GM19438 (cell line): ENCODE data around the gene TTLL12.

ENCODE experiments used
- ATAC-seq: cut with Tn5 transposase; IDR thresholded peaks from one replicate; pipeline ENCODE4 v1.9.1; 2021; ENCODE audit warnings: low read depth; ENCODE audit not compliant: unreplicated experiment

TTLL12 gene

GRCh38 chr22:43174941-43175531 lies 11.9 kb downstream of the TTLL12 start:
- ATAC-seq, result no peak

DNA sequence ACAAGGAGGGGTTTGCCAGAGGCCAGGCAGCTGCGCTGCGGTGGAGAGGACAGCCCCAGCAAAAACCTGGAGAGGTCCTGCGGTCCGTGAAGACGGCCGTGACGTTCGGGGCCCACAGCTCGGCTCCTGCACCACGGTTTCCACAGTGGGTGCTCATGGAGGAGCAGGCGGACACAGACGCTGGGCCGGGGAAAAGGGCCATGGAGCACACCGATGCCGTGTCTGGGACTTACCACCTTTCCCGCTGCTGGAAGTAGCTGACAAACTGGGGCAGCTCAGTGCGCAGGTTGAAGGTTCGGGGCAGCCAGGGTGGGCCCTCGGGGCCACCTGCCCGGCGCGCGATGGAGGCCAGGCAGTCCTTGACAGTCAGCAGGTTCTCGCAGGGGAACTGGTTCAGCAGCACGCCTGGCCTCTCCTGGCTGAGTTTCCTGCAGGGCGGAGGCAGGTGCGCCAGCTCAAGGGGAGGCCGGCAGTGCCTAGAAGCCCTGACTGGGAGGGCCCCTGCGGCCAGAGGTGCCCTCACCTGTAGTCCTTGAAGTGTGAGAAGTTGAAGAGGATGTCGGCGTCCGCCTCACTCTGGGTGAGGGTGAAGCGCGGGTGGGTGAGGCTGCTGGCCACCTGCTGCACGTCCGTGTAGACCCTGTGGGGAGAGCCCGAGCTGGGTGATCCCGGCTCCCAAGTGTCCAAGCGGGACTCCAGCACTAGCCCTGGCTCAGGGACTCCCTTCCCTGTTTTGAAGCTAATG lies 12.8 kb downstream of the TTLL12 start:
- no peak for ATAC-seq

DNA sequence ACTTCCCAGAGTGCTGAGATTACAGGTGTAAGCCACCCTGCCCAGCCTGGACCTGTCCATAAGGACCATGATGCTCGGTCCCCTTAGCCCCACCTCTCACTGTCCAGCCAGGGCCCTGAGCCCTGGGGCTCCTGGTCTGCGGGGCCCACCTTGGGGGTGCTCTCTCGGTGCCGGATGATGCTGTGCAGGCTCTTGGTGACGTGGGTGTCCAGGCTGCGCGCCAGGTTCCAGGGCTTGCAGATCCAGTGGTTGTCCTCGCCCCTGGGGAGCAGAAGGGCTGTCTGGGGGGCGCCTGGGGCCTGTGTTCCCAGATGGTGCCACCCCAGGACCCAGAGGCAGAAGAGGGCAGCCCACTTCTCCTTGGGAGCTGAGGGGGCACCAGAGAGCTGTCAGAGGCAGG lies 13.4 kb downstream of the TTLL12 start:
- ATAC-seq, result no peak

DNA sequence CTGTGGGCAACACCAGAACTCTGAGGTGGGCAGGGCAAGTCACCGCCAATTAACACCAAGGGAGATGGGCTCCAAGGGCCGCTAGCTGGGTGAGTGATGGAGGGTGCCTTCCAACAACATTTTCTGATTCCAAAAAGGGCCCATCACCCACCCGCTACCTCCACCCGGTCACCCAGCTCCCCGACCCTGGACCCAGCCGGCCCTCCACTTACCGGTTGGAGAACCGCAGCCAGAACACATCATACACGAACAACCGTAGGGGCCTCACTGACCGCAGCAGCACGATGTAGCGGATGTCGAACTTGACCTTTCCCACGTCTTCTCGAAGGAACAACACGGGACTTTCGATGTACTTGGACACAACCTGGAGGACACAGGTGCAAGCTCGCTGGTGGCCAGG lies 14.7 kb downstream of the TTLL12 start:
- ATAC-seq, result no peak

DNA sequence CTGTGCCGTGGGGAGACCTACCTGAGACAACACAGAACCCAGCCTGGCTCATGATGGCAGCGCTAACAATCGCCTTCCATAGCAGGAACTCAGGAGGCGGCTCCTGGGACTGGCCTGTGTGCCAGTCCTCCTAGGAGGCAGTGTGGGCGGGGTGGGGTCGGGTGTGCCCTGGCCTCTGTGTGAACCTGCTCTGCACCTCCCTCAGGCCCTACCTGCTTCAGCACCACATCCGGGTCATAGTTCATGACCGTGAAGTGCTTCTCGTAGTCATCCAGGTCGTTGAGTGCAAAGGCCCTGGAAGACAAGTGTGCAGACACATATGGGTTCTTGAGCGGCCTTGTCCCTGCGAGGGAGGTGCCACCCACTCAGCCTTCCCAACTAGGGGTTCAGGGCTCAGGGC lies 15.3 kb downstream of the TTLL12 start:
- no peak for ATAC-seq

DNA sequence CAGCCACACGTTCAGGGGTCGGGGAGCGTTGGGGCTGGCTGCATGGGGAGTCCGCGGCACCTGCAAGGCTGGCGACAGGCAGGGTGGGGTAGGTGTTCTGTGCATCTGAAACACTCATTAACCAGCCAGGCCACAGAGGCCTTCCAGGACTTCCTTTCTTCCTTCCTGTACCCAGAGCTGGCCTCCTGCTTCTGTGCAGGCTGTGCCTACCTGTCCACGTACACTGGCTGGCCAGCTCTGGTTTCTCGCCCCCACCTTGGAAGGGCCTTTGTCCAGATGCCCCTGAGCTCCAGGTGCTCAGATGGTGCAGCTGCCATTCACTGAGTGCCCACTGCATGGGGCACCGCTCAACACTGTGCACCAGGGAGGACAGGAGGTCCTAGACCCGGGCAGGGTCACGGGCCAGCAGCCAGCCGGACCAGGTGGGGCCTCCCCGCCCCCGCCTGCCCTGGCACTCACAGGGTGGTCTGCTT lies 15.9 kb downstream of the TTLL12 start:
- ATAC-seq, result no peak

- ATAC-seq, result no peak
Observed at GRCh38 chr22:43170131-43170480, 16.8 kb downstream of the TTLL12 start.

- no peak for ATAC-seq
Observed at GRCh38 chr22:43169310-43170130, 17.4 kb downstream of the TTLL12 start.

DNA sequence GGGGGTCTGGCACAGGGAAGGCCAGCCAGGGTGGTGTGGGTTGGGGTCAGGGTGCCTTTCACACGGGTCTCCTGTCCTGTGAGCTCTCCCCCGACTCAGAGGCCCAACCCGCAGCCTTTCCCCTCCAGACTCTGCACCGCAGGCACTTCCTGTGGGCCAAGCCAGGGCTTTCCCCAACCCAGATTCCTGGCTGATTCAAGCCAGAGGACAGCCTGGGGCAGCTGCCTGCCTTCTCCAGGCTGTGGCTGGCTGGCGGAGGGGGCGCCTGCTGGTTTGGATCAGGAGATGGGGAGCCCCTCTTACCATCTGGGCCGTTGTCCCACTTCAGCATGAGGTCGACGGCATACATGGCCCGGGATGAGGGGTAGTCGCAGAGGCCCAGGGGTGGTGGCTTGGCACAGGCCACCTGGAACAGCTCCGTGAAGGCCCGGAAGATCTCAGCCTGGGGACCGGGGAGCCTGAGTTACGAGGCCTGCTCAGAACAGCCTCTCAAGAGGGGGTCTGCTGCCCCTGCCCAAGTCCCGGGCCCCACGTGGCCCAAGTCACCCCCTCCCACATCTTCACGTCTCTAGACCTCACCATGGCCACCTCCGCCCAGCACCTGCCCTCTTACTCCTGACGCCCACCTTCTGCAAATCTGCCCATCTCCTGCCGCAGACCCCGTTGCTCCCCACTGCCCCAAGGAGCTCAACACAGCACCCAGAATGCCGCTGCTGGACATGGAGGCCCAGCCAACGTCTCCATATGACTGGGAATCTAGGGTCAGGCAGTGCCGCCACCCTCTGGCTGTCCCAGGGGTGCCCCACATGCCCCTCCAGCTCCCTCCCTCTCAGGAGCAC lies 18.2 kb downstream of the TTLL12 start:
- no peak for ATAC-seq

- no peak for ATAC-seq
Observed at GRCh38 chr22:43167001-43167589, 19.8 kb downstream of the TTLL12 start.

- no peak for ATAC-seq
Observed at GRCh38 chr22:43166132-43166930, 20.6 kb downstream of the TTLL12 start.

GRCh38 chr22:43164636-43165035 lies 22.3 kb downstream of the TTLL12 start:
- ATAC-seq, result no peak

DNA sequence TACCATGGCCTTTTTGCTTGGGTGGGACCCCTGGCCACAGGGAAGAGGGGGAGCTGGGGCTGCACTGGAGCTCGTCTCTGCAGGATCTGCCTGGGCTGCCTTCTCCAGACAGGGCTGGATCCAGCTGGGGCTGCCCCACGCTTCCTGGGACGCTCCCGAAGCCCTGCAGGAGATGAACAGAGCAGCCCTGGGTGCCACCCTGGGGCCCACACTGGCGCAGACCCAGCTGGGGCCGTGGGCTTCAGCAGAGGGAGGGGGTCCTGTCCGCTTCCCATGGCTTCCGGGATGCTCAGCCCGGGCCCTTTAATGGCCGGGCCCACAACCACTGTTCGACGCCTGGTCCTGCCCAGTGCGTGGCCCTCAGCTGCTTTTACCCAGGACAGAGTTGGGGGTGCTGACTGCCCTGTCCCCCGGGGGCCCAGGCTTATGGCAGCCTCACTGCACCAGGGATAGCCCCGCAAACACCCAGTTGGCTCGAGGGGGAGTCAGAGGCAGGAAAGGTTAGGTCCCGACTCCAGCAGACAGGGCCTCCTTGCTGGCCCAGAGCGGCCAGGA lies 23.6 kb downstream of the TTLL12 start:
- no peak for ATAC-seq

DNA sequence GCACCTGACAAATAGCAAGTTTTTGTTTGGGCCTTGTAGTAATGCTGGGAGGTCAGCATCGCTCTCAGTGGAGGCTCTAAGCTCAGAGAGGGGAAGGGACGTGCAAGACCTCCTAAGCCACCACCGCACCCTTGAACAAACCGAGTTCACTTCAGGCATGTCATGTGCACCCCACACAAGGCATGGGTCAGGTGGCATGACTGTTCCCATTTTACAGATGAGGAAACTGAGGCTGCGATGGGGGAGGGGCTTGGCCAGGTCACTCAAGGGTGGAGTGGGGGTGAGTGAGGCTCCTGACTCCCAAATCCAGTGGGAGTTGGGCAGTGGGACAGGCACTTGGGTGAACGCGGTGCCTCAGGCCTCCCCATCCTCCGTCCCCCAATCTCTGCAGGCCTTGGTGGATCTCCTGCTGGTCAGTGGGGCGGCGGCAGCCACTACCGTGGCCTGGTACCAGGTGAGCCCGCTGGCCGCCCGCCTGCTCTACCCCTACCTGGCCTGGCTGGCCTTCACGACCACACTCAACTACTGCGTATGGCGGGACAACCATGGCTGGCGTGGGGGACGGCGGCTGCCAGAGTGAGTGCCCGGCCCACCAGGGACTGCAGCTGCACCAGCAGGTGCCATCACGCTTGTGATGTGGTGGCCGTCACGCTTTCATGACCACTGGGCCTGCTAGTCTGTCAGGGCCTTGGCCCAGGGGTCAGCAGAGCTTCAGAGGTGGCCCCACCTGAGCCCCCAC lies 24.4 kb downstream of the TTLL12 start:
- no peak for ATAC-seq

DNA sequence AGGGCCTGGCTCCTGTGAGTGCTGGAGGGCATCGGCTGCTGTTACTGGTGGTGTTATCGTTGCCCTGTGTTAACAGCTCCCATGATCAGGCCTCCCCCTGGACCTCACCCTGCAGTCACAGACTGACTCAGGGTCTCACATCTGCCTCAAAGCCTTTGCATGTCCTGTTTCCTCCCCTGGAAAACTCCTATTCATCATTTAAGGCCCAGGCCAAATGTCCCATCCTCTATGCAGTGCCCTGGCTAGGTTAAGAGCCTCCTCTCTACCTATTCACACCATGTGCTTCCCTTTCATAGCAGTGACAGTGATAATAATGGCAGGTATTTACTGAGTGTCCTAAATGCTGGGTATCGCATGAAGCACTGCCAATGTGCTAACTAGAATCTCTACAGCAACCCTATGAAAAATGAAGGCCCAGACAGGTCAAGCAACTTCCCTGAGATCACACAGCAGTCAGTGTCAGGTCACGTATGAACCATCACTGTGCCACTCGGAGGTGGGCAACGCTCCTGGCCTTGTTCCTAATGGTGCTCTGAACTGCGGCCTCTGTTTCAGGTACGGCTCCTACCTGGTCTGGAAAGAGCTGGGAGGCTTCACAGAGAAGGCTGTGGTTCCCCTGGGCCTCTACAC lies 26.3 kb downstream of the TTLL12 start:
- ATAC-seq, result no peak

DNA sequence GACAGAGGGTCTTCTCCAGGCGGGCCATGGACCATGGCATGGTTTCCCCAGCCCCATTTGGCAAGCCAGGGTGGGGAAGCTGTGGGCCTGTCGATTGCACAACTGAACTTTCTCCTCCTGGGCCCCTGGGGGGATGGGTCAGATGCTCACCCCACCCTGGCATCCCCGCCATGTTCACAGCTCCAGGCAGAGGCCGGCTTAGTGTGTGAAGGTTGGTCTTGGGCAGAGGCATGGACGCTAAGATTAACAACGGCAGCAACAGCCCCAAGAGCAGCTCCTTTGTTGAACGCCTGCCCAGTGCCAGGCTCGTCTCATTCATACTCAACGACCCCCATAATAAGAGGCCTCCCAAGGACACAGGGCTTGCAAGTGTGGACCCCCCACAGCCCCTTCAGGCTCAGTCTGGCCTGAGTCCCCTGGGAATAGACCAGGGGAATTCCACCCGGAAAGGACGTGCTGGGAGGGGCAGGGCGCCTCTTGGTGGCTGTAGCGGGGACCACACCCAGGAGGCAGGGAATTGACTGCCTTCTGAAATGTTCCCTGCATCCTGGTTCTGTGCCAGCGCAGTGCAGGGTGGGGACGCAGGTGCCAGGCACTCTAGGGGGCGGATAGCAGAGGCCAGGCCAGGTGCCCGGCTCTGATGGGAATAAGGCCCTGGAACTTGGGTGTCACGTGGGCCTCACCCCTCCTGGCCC lies 27.3 kb downstream of the TTLL12 start:
- no peak for ATAC-seq

- ATAC-seq, result no peak
Observed at GRCh38 chr22:43158778-43159483, 28.0 kb downstream of the TTLL12 start.
